Measurements from ENCODE around the gene OR5C1. TPM values are rescaled to one million over a fixed set of nuclear protein-coding genes. Genes with fewer than 3 reads are reported as not detected.

OR5C1 gene
- polyA plus RNA-seq, 2 of the 4 experiments (the other 2 are of a cell fraction), result not detected

DNA sequence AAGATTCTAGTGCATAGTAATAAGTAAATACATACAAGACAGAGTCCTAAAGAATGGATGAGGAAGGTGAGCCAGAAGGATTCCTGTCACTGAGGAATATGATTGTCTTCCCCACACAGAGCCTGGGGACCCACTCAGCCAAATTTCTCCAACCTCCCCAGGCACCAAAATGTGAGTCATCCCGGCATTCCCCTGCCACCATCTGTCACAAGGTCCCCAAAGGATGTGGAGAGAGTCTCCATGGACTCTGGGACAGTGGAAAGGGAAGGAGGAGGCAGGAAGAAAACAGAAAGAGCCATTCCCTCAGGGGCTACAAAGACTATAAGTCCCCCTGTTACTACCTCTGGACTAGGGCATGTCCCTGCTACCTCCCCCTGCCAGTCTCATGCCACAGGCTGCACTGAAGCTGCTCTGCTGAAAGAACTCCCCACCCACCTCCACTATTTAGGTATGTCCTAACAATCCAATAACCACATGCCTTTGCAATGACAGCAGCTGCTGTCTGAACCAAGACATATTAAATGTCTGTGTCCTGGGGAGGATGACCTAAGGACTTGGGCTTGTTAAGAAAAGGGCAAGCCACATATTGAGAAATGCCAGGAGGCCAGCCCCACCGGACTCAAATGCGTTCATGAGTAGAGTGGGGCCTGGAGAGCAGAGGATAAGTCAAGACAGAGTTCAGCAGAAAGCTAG lies 10.7 kb upstream of the OR5C1 start:
- POLR2A ChIA-PET, result no interaction called here

DNA sequence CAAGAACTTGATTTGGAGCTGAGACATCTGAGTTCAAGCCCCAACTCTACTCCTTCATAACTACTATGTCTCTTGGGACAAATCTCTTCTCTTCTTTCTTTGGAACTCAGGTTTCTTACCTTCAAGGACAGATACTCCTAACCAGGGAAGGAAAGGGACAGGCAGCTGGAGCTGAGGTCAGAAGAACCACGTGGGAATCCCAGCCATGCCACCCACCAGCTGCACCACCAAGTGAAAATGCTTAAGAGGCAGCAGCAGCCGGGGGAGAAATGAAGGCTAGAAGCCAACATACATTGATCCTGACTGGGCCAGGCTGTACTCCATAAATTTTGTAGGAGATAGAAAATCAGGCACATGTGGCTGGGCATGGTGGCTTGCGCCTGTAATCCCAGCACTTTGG lies 9.6 kb upstream of the OR5C1 start:
- ATAC-seq (no peak), FAIRE-seq (no peak), DNase-seq (ENCODE audit: low read depth in 1 of 2, low spot score in 1 of 2) (no peak)
- CTCF ChIA-PET, result interaction anchor here (0.5 to 1.1 kb wide), 3 partner anchors 315 to 571 kb away, joined by 3 to 4 read pairs (median 3); no protein-coding TSS in a partner anchor
- no peak overlapping the region for H3K4me3 ChIP-seq
- peaks cover 13% of the 10 kb centered on the region for H3K4me1 ChIP-seq
- POLR2A ChIA-PET, result interaction anchor here (0.6 kb wide), 1 partner anchor 629 kb away, joined by 4 read pairs; no protein-coding TSS in a partner anchor
- 51% methylated on average over 3 of the region's 3 CpGs for WGBS (ENCODE audit: missing lambda C conversion rate)
- no peak overlapping the region for H3K27ac ChIP-seq
- no peak for TF ChIP-seq ZSCAN20 (CRISPR knock-in tag; IDR thresholded peaks at IDR 0.05)
- TF ChIP-seq ZFP36 (IDR thresholded peaks at IDR 0.05; ENCODE audit: borderline replicate concordance, partially characterized antibody), result no peak
- TF ChIP-seq HMGXB4 (CRISPR knock-in tag; IDR thresholded peaks at IDR 0.05; ENCODE audit: borderline replicate concordance), result no peak
- TF ChIP-seq RCOR1 (IDR thresholded peaks at IDR 0.05; ENCODE audit: low read depth, low read length), result no peak
- TF ChIP-seq, protein P1, sequence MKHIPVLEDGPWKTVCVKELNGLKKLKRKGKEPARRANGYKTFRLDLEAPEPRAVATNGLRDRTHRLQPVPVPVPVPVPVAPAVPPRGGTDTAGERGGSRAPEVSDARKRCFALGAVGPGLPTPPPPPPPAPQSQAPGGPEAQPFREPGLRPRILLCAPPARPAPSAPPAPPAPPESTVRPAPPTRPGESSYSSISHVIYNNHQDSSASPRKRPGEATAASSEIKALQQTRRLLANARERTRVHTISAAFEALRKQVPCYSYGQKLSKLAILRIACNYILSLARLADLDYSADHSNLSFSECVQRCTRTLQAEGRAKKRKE (CRISPR knock-in tag; IDR thresholded peaks at IDR 0.05; ENCODE audit: low read depth), result no peak
- H3K9me3 ChIP-seq, result no peaks in the 10 kb centered on the region
- H3K4me2 ChIP-seq, result no peak overlapping the region

More for the DNA sequence above, 10.7 kb upstream of the OR5C1 start:
- Histone ChIP-seq H3K4me1 (peaks cover 13% of the 10 kb centered on the region), H3K4me3 (no peak overlapping the region), H3K9me3 (0 out of 3 replicates have a peak, but pooled peaks cover 6% of the 10 kb centered on the region), H3K27ac (peak overlapping the region in 1 of 2 experiments; percentile 29; a peak in 1 of 6 replicates), H3K4me2 (peak overlapping the region; percentile 58)
- ATAC-seq, result peak; percentile 77 to 80
- peak in 1 of 2 experiments; percentile 48 for DNase-seq (ENCODE audit: low read depth in 1 of 2, low spot score in 1 of 2)
- FAIRE-seq, result no peak
- TF ChIP-seq HMGXB4 (CRISPR knock-in tag; IDR thresholded peaks at IDR 0.05; ENCODE audit: borderline replicate concordance), result no peak
- TF ChIP-seq CEBPB (IDR thresholded peaks at IDR 0.05), result peak in 1 of 2 experiments; percentile 25; a peak in 1 of 4 replicates
- WGBS (ENCODE audit: missing lambda C conversion rate), result 3% methylated on average over 3 of the region's 3 CpGs
- CTCF ChIA-PET, result interaction anchor here (1.0 to 1.1 kb wide), 3 partner anchors 10 to 314 kb away, joined by 3 to 4 read pairs (median 3); no protein-coding TSS in a partner anchor

GRCh38 chr9:122780026-122780425 lies 8.7 kb upstream of the OR5C1 start:
- Histone ChIP-seq H3K27ac (no peak overlapping the region), H3K9me3 (no peaks in the 10 kb centered on the region), H3K4me3 (no peak overlapping the region), H3K4me2 (no peak overlapping the region), H3K4me1 (peaks cover 15% of the 10 kb centered on the region)
- DNase-seq (ENCODE audit: low read depth in 1 of 2, low spot score in 1 of 2) (no peak), FAIRE-seq (no peak), ATAC-seq (no peak)
- 17% methylated on average over 4 of the region's 4 CpGs for WGBS (ENCODE audit: missing lambda C conversion rate)
- CTCF ChIA-PET, result interaction anchor here (1.1 kb wide), 1 partner anchor 349 kb away, joined by 3 read pairs; no protein-coding TSS in a partner anchor
- POLR2A ChIA-PET, result no interaction called here
- TF ChIP-seq USF2 (IDR thresholded peaks at IDR 0.05), result no peak
- no peak for TF ChIP-seq ZFP36 (IDR thresholded peaks at IDR 0.05; ENCODE audit: borderline replicate concordance, partially characterized antibody)
- no peak for TF ChIP-seq POLR2A (IDR thresholded peaks at IDR 0.05; ENCODE audit: low read length)
- TF ChIP-seq, protein P2, sequence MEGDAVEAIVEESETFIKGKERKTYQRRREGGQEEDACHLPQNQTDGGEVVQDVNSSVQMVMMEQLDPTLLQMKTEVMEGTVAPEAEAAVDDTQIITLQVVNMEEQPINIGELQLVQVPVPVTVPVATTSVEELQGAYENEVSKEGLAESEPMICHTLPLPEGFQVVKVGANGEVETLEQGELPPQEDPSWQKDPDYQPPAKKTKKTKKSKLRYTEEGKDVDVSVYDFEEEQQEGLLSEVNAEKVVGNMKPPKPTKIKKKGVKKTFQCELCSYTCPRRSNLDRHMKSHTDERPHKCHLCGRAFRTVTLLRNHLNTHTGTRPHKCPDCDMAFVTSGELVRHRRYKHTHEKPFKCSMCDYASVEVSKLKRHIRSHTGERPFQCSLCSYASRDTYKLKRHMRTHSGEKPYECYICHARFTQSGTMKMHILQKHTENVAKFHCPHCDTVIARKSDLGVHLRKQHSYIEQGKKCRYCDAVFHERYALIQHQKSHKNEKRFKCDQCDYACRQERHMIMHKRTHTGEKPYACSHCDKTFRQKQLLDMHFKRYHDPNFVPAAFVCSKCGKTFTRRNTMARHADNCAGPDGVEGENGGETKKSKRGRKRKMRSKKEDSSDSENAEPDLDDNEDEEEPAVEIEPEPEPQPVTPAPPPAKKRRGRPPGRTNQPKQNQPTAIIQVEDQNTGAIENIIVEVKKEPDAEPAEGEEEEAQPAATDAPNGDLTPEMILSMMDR (IDR thresholded peaks at IDR 0.05), result no peak
- TF ChIP-seq NPAS2 (CRISPR knock-in tag; IDR thresholded peaks at IDR 0.05; ENCODE audit: borderline replicate concordance), result no peak
- no peak for TF ChIP-seq REST (IDR thresholded peaks at IDR 0.05)
- TF ChIP-seq MYC (IDR thresholded peaks at IDR 0.05; ENCODE audit: borderline replicate concordance, low read length), result no peak
- no peak for TF ChIP-seq EP300 (IDR thresholded peaks at IDR 0.05)
- TF ChIP-seq RAD21 (conservative IDR thresholded peaks at IDR 0.05 in 1 of 2, IDR thresholded peaks at IDR 0.05 in 1 of 2), result no peak
- TF ChIP-seq BHLHE40 (IDR thresholded peaks at IDR 0.05; ENCODE audit: low read depth, low read length), result no peak
- TF ChIP-seq MAFK (IDR thresholded peaks at IDR 0.05; ENCODE audit: partially characterized antibody), result no peak
- no peak for TF ChIP-seq RFX5 (IDR thresholded peaks at IDR 0.05)
- no peak for TF ChIP-seq CEBPB (IDR thresholded peaks at IDR 0.05)
- no peak for TF ChIP-seq HOXB5 (CRISPR knock-in tag; IDR thresholded peaks at IDR 0.05)

All from A549 (cell line).